IPS-20b (cell line): ENCODE results near the gene CXXC5.

ENCODE experiments used
- H3K27ac ChIP-seq: one replicate; pipeline ENCODE4 v1.5.1; 2013; ENCODE audit warnings: low read length
- H3K27me3 ChIP-seq: 2 replicates; pipeline ENCODE4 v1.6.1; 2013; ENCODE audit warnings: mild to moderate bottlenecking, low read length, inconsistent platforms; ENCODE audit not compliant: insufficient read depth
- H3K36me3 ChIP-seq: 2 replicates; pipeline ENCODE4 v1.6.1; 2013; ENCODE audit warnings: low read depth, mild to moderate bottlenecking, inconsistent platforms, low read length, moderate library complexity; ENCODE audit not compliant: insufficient read depth
- H3K4me1 ChIP-seq: 2 replicates; pipeline ENCODE4 v1.6.1; 2013; ENCODE audit warnings: mild to moderate bottlenecking, control low read depth, inconsistent platforms, low read length, moderate library complexity; ENCODE audit not compliant: insufficient read depth
- H3K4me3 ChIP-seq: 2 replicates; pipeline ENCODE4 v1.5.1; 2013; ENCODE audit warnings: mild to moderate bottlenecking, low read length, inconsistent platforms
- H3K9ac ChIP-seq: 2 replicates; pipeline ENCODE4 v1.6.1; 2013; ENCODE audit warnings: low read depth, mild to moderate bottlenecking, inconsistent platforms, low read length, moderate library complexity
- H3K9me3 ChIP-seq: 2 replicates; pipeline ENCODE4 v1.6.1; 2013; ENCODE audit warnings: mild to moderate bottlenecking, low read depth, low read length, inconsistent platforms; ENCODE audit not compliant: insufficient read depth

The CXXC5 gene

DNA sequence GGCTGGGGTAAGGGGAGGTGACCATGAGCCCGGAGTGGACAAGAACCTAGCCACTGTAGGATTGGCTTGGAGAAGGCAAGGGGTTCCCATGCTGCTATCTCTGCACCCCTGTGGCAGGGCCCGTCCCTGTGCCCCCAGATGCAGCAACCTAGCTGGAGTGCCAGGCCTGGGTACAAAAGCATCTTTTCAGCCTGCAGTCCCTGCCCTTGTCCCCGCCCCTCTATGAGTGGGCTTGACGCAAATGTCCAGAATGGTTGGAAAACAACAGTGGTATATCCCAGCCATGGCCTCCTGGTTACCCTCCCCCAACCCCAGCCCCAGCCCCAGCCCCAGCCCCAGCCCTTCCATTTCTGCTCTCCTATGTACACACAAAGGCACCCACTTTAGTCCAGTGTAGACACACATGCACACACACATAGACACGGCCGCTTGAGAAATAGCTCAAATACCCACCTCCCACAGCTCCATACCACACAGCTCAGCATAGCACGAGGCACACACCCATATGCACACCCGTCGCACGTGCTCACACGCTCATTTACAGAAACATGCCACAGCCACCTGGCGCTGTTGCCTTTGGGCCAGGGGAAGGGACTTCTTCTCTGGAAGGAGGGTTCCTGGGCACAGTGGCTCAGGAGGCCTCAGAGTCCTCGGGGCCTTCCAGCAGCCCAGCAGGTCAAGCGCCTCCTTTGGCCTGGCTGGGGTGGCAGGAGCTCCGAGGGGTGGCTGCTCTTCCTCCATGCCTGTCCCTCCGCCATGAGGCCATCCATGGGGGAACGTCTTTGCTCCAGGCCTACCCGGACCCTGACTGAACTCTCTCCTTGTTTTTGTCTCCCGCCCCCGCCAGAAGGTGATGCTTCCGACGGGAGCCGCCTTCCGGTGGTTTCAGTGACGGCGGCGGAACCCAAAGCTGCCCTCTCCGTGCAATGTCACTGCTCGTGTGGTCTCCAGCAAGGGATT, 34.1 kb downstream of the CXXC5 start:
- Histone ChIP-seq H3K9ac (no peak overlapping the region), H3K27ac (no peak overlapping the region), H3K9me3 (no peaks in the 10 kb centered on the region)

DNA sequence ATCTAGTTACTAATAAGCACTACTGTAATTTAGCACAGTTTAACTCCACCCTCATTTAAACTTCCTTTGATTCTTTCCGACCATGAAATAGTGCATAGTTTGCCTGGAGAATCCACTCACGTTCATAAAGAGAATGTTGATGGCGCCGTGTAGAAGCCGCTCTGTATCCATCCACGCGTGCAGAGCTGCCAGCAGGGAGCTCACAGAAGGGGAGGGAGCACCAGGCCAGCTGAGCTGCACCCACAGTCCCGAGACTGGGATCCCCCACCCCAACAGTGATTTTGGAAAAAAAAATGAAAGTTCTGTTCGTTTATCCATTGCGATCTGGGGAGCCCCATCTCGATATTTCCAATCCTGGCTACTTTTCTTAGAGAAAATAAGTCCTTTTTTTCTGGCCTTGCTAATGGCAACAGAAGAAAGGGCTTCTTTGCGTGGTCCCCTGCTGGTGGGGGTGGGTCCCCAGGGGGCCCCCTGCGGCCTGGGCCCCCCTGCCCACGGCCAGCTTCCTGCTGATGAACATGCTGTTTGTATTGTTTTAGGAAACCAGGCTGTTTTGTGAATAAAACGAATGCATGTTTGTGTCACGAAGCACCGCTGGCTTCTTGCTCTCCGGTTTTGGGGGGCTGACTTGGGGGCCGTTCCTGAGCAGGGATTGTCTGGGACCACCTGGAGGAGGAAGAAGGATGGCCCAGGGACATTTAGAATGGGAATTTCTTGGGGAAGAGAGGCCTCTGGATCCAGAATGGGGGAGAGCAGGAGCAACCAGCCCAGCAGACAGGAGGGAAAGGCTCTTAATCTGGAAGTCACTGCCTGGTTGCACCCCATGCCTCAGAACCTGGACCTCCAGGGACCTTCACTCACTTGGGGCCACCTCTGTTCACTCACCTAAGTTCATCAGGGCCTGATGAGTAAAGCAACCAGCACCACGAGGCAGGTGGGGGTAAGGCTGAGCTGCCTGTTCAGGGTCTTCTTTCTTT, 35.4 kb downstream of the CXXC5 start:
- H3K4me1 ChIP-seq, result peaks cover 41% of the 10 kb centered on the region
- no peak overlapping the region for H3K4me3 ChIP-seq
- H3K9me3 ChIP-seq, result no peaks in the 10 kb centered on the region
- 0 out of 2 replicates have a peak overlapping the region, but pooled peaks have one; percentile 16 for H3K9ac ChIP-seq
- peaks cover 38% of the 10 kb centered on the region for H3K36me3 ChIP-seq
- H3K27me3 ChIP-seq, result no peaks in the 10 kb centered on the region
- H3K27ac ChIP-seq, result no peak overlapping the region

More for the DNA sequence above, 34.1 kb downstream of the CXXC5 start:
- Histone ChIP-seq H3K36me3 (peaks cover 38% of the 10 kb centered on the region), H3K4me1 (peaks cover 45% of the 10 kb centered on the region), H3K27me3 (no peaks in the 10 kb centered on the region), H3K4me3 (no peak overlapping the region)

DNA sequence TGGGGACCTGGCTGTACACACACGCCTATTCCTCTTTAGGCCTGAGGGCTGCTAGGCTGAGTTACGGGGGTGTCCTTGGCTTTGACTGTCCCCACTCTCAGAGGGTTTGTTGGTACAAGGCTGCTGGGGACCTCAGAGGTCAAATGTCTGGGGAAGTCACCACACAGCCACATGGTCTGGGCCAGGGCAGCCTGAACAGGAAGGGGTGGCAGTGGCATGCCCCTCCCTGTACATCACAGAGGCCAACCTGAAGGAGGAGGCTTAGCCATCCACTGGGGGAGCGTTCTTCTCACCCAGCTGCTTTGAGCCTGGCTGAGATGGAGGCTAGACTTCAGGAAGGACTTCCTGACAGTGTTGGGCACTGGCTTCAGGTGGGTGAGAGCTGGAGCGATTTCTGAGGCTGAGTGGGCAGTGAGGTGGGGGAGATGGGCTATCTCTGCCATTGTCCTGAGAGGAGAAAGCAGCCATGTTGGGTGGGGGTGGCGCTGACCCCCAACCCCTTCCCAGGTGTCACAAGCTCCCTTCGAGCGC, 36.3 kb downstream of the CXXC5 start:
- peaks cover 48% of the 10 kb centered on the region for H3K4me1 ChIP-seq
- H3K4me3 ChIP-seq, result no peak overlapping the region
- 0 out of 2 replicates have a peak overlapping the region, but pooled peaks have one; percentile 0 for H3K9ac ChIP-seq
- H3K9me3 ChIP-seq, result no peaks in the 10 kb centered on the region
- H3K36me3 ChIP-seq, result peaks cover 38% of the 10 kb centered on the region
- H3K27ac ChIP-seq, result no peak overlapping the region
- no peaks in the 10 kb centered on the region for H3K27me3 ChIP-seq

DNA sequence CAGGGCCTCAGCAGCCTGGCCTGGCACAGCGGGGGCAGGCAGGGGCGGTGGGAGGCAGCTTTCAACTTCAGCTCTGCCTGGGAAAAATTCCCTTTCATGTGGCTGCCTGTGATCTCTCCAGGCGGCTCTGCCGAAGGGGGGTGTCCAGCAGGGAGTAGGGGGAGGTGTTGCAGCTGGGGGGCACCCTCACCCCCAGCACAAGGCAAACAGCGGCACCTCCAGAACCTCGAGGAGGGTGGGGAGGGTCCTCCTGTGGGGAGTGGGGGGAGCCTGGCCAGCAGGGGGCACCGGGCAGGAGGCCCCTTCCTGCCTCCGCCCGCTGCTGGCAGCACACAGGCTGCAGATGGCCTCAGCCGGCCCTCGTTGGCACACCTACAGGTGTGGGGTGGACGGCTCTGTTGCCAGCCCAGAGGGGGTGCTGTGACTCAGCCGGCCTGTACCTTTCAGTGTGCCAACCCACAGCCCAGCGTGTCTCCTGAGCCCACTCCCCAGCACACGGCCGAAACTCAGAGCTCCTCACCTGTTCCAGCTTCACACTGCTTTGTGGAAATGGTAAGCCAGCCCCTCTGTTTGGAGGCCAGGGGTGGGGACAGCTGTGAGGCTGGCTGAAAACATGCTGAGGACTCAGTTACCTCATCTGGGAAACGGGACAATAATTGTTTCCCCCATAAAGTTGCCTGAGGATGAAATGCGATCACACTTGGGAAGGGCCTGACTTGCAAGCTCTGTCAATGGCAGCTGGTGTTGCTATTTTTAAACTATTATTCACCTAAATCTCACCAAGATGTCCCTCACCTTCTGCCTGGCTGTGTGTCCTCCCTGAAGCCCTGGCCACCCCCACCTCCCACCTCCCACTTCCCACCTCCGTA, 37.0 kb downstream of the CXXC5 start:
- Histone ChIP-seq H3K27me3 (no peaks in the 10 kb centered on the region), H3K9me3 (no peaks in the 10 kb centered on the region), H3K4me3 (no peak overlapping the region), H3K36me3 (peaks cover 34% of the 10 kb centered on the region), H3K9ac (no peak overlapping the region), H3K27ac (no peak overlapping the region), H3K4me1 (peaks cover 55% of the 10 kb centered on the region)

DNA sequence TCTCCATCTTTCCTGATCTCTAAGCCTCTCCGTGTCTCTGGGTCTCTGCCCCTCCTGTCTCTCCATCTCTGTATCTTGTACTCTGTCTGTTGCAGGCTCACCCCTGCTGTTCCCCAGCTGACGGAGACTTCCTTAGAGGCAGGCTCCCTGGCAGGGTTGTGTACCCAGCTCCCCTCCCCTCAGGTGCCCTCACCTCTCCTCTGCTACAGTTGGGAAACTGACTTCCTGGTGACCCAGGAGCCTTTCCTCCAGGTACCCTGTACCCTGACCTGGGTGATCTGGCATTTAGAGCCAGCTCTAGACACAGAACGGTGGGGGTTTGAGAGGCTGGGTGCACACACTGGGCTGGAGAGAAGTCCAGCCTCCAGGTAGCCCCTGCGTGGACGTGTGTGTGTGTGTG, 37.7 kb downstream of the CXXC5 start:
- Histone ChIP-seq H3K4me1 (peaks cover 60% of the 10 kb centered on the region), H3K9ac (no peak overlapping the region)

DNA sequence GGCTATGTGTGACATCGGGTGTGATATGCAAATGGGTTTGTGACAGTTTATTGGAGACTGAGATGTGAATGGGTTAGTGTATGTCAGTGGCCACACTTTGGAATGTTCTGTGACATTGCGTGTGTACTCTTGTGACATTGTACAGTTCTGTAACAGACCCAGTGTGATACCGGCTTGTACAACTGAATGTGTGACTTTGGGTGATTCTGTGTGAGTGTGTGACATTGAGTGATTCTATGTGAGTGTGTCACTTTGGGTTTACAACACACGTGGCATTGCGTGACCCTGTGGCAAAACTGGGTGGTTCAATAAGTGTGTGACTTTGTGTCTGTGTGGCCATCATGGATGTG, 38.2 kb downstream of the CXXC5 start:
- Histone ChIP-seq H3K4me3 (no peak overlapping the region), H3K9me3 (no peaks in the 10 kb centered on the region), H3K9ac (no peak overlapping the region), H3K36me3 (peaks cover 23% of the 10 kb centered on the region), H3K4me1 (peaks cover 63% of the 10 kb centered on the region), H3K27me3 (peaks cover 9% of the 10 kb centered on the region; the same call in 1 of the 2 replicates), H3K27ac (no peak overlapping the region)

More for the DNA sequence above, 37.7 kb downstream of the CXXC5 start:
- Histone ChIP-seq H3K4me3 (no peak overlapping the region), H3K9me3 (no peaks in the 10 kb centered on the region), H3K36me3 (peaks cover 27% of the 10 kb centered on the region), H3K27ac (no peak overlapping the region), H3K27me3 (peaks cover 5% of the 10 kb centered on the region; the same call in 1 of the 2 replicates)

DNA sequence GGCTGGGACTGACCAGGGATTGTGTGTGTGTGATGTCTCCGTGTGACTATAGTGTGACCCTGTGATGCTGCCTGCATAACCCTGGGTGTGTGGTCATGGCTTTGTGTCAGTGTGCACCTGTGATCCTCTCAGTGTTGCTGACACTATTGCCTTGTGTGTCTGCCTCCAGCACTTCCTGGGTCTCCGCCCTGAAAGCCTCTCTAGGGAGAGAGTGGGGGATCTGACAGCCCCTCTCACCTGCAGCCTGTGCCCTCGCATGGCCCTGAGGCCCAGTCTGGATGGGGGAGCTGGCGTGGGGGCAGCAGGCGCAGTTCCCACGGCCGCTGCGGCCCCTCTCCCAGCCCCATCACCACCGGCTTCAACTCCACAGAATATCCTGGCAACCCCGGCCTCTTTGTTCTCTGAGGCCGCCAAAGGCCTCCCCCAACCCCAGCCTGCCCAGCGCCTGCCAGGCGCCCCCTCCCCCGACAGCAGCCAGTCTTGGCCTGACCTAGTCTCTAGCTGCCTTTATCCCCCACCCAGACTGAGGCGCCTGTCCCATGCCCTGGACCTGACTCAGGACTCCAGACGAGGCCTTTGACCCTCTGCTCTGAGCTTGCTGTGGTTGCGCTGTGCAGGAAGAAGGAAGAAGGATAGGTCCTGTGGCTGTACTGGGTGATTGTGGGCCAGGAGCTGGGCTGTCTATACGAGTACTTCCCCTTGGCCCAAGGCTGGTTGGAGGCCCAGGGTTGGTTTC, 38.7 kb downstream of the CXXC5 start:
- H3K9ac ChIP-seq, result peak overlapping the region; percentile 33; the same call in 1 of the 2 replicates
- H3K9me3 ChIP-seq, result no peaks in the 10 kb centered on the region
- peaks cover 63% of the 10 kb centered on the region for H3K4me1 ChIP-seq
- H3K27me3 ChIP-seq, result peaks cover 15% of the 10 kb centered on the region; the same call in 1 of the 2 replicates
- no peak overlapping the region for H3K27ac ChIP-seq
- no peak overlapping the region for H3K4me3 ChIP-seq
- H3K36me3 ChIP-seq, result peaks cover 17% of the 10 kb centered on the region; the same call in 1 of the 2 replicates

DNA sequence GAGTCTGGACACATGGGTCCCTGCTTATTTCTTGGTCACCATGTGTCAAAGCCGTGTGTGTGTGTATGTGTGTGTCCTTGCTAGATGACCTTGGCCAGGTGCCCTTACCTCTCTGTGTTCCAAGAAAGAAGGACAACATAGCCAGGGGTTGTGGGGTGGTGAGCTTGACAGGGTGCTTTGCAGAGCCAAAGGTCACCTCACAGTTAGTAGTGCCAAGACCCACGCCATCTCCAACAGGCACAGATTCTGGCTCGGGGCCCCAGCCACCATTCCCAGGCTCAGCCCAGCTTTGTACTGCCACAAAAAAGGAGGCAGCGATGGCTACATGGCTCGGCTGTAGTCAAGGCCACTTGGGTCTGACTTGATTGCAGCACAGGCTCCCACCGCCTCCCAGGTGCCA, 39.5 kb downstream of the CXXC5 start:
- H3K4me1 ChIP-seq, result peaks cover 65% of the 10 kb centered on the region

DNA sequence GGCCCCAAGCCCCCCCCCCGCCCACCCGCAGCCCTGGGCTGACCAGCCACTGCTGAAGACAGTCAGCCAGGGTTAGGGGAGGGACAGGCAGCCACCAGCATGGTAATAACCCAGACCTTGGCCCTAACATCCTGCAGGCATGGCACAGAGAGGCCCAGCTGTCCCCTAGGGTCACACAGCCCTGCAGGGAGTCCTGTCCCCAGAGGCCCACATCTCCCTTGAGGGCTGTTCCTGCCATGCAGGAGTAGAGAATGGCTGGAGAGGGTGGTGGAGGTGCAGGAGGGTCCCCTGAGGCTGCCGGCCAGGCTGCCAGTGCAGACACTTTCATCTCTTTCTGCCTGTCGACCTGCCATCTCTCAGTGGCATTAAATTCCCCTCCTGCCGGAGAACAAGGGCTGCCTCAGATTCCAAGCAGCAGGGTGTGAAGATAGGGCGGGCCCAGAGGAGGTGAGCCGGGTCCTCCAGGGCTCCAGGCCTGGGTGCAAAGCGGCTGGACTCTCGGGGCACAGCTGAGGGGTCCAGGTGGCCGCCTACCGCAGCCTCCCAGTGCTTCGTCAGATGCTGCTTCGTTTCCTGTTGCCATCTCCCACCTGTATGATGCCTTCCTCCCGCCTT, 40.0 kb downstream of the CXXC5 start:
- Histone ChIP-seq H3K27ac (no peak overlapping the region), H3K27me3 (peaks cover 16% of the 10 kb centered on the region; the same call in 1 of the 2 replicates)

More for the DNA sequence above, 39.5 kb downstream of the CXXC5 start:
- H3K9ac ChIP-seq, result peak overlapping the region; percentile 33; the same call in 1 of the 2 replicates
- no peaks in the 10 kb centered on the region for H3K9me3 ChIP-seq
- no peak overlapping the region for H3K27ac ChIP-seq
- H3K4me3 ChIP-seq, result no peak overlapping the region
- H3K27me3 ChIP-seq, result peaks cover 16% of the 10 kb centered on the region; the same call in 1 of the 2 replicates
- H3K36me3 ChIP-seq, result peaks cover 15% of the 10 kb centered on the region; the same call in 1 of the 2 replicates

More for the DNA sequence above, 40.0 kb downstream of the CXXC5 start:
- H3K9ac ChIP-seq, result no peak overlapping the region
- no peak overlapping the region for H3K4me3 ChIP-seq
- H3K4me1 ChIP-seq, result peaks cover 64% of the 10 kb centered on the region
- H3K36me3 ChIP-seq, result peaks cover 10% of the 10 kb centered on the region; the same call in 1 of the 2 replicates
- no peaks in the 10 kb centered on the region for H3K9me3 ChIP-seq
